GM19043 (cell line): ENCODE data around the gene KPNB1.

Experiments
- ATAC-seq: cut with Tn5 transposase; IDR thresholded peaks from one replicate; pipeline ENCODE4 v1.9.1; 2021; ENCODE audit warnings: low read depth; ENCODE audit not compliant: unreplicated experiment

KPNB1 gene

DNA sequence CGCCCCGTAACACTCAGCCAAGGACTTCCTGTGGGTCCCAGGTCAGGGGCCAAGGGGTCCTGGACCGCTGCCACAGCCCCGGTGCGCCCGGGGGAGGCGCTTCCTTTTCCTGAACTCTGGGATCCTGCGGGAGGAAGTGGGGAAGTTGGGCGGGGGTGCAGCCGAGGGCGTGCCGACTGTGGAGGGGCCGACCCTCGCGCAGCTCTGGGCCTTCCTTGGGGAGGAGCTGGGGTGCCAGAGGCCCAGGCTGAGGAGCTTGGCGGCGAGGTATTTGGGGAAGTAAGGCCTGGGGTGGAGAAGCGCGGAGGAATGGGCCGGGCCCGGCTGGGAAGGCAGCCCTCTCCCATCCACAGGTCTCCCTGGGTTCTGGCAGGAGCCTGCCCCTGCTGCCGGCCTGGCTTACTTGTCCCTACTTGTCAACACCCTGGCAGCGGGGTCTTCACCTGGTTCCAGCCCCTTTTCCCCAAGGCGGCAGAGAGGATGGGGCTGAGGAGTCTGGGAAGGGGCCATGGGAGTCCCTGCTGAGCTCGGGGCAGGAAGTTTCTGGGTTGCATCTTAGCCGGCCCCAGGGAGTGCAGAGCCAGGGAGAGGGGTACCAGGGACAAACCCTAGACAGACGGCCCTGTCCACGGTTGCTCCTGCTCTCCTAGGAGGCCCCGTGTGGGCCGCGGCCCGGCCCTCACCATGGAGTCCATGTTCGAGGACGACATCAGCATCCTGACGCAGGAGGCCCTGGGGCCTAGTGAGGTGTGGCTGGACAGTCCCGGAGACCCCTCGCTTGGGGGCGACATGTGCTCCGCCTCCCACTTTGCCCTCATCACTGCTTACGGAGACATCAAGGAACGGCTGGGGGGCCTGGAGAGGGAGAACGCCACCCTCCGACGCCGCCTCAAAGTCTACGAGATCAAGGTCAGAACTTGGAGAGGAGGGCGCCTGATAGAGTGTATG lies 46.0 kb downstream of the KPNB1 start:
- no peak for ATAC-seq

- no peak for ATAC-seq
Observed at GRCh38 chr17:47696717-47697642, 47.3 kb downstream of the KPNB1 start.

- ATAC-seq = no peak
Observed at GRCh38 chr17:47697906-47698711, 48.4 kb downstream of the KPNB1 start.

DNA sequence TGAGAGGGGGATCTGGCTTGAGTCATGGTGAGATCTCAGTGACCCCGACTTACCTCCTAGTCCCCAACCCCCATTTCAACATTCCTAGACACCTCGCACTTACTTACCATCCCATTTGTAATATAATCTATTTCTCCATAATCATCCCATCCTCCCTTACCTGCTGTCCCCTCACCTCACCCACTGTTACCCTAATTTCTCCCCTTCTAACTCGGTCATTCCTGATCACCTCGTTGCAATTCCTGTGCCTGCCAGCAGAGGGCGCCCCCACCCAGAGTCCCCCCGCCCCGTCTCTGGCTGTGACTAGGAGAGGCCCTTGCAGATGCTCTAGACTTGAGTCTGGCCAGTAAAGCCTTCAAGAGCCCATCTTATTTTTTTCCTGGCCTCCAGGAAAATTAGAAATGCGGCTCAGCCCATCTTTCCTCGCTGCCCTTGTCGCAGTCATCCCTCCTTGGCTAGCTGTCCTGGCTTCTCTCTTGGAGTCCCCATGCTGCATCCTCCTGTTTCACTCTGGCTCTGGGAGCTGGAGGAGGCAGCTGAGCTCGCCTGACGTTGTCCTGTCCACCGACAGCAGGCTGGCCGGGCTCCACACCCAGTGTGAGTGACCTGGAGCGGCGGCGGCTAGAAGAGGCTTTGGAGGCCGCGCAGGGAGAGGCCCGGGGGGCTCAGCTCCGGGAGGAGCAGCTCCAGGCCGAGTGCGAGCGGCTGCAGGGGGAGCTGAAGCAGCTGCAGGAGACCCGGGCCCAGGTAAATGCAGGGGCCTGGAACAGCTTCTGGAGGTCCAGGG lies 49.2 kb downstream of the KPNB1 start:
- no peak for ATAC-seq

DNA sequence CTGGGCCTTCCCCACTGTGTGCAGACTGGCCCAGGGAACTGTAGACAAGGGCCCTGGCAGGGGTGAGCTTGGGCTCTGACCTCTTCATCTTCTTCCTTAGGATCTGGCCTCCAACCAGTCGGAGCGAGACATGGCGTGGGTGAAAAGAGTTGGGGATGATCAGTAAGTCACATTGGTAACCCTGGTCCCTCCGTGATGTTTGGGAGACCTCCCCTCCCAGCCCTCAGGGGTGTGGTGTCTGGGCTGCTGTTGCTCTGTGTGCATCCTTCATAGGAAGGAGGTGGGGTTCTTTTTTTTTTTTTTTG lies 49.8 kb downstream of the KPNB1 start:
- ATAC-seq = no peak

DNA sequence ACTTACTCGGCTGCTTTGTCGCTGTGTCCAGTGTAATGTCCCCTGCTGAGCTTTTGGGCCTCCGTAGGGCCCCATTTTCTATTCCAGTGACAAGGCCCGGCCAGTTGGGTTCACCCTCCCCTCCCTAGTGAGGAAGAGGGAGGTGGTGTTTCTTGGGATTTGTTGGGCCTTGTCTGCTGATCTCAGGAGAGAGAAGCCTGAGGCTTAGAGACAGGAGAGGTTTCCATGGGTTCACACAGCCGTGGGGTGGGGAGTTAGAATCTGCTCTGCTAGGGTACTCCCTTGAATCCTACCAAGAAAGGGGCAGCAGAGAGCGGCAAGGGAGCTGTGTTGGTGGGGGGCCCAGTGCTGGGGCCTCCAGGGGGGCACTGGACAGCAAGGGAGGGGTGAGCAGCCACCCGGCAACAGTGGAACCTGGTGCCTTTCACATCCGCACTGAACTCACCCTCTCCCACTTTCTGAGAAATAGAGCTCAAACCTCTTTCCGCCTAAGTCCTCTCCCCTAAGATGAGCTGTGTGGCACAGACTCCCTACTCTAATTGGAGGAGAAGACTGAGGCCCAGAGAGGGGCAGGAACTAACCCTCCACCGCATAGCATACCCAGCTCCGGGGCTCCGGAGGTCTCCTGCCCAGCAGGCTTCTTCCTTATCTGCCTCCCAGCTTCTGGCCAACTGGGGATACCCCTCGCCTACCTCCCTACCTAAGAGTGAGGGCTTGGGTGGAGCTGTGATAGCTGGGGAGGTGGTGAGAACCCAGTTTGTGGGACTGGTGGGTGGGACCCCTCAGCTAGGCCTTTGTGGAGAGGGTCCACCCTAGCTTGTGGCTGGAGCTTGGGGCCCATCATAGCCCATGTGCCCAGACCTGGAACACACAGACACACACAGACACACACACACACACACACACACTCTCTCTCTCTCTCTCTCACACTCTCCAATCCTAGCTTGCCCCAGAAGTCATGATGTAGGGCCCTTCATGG lies 51.0 kb downstream of the KPNB1 start:
- ATAC-seq = no peak

GRCh38 chr17:47701608-47702007 lies 51.9 kb downstream of the KPNB1 start:
- no peak for ATAC-seq

DNA sequence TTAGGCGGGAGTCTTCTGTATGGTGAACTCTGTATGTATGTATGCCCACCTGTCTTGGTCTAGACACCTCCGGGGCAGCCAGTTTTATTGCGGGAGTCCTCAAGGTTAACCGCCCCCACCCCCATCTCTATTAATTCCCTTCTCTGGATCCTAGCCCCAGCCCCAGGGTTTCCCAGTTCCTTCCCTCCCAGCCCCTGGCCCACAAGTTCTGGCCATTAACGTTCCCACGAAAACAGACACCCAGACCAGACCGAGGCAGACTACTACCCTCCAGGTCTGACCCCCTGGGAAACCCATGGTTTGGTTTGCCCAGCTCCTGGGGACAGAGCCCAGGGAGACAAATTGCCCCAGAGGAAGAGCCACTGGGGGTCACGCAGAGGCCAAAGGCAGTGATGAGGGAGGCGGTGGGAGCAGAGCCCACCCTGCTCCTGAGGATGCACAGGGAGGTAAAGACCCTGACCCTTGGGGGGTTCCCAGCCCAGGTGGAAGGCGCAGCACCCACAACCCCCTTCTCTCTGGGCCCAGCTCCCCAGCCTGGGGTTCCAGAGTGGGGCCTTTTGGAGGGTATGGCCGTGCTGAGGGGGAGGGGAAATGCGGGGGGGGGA lies 52.8 kb downstream of the KPNB1 start:
- no peak for ATAC-seq

DNA sequence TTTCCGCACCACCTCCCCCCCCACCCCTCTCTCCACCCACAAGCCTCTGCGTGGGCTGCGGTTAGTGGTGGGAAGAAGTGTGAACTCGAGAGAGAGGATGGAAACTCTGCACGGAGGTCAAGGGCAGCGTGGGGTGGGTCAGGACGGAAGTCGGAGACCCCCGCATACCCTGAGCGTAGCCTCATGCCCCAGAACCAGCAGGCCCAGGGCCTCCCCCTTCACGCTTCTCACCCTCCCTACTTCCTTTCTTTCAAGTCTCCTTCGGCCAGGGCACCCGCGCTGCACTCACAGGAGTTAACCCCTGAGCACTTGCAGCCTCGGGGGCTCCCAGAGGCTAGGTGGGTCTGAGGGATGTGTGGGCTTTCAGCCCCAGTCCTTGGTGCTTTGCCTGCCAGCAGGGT lies 53.5 kb downstream of the KPNB1 start:
- ATAC-seq = no peak

DNA sequence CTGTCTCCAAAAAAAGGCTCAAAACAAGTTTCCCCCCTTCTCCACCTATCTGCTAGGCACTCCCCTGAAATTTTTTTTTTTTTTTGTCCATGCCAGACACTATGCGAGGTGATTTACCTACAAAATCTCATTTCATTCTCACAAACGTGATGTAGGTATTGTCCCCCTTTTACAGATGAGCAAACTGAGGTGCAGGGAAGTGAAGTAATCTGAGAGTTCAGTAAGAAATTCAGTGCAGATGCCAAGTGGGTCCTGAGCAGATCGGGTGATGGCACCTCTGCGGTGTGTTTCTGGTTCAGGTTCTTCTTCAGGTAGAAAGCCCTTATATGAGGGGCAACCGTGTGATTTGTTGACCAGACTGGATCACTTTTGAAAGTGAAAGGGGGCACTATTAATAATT lies 54.0 kb downstream of the KPNB1 start:
- ATAC-seq = no peak

- no peak for ATAC-seq
Observed at GRCh38 chr17:47704116-47704515, 54.4 kb downstream of the KPNB1 start.

- no peak for ATAC-seq
Observed at GRCh38 chr17:47704736-47705135, 55.0 kb downstream of the KPNB1 start.

DNA sequence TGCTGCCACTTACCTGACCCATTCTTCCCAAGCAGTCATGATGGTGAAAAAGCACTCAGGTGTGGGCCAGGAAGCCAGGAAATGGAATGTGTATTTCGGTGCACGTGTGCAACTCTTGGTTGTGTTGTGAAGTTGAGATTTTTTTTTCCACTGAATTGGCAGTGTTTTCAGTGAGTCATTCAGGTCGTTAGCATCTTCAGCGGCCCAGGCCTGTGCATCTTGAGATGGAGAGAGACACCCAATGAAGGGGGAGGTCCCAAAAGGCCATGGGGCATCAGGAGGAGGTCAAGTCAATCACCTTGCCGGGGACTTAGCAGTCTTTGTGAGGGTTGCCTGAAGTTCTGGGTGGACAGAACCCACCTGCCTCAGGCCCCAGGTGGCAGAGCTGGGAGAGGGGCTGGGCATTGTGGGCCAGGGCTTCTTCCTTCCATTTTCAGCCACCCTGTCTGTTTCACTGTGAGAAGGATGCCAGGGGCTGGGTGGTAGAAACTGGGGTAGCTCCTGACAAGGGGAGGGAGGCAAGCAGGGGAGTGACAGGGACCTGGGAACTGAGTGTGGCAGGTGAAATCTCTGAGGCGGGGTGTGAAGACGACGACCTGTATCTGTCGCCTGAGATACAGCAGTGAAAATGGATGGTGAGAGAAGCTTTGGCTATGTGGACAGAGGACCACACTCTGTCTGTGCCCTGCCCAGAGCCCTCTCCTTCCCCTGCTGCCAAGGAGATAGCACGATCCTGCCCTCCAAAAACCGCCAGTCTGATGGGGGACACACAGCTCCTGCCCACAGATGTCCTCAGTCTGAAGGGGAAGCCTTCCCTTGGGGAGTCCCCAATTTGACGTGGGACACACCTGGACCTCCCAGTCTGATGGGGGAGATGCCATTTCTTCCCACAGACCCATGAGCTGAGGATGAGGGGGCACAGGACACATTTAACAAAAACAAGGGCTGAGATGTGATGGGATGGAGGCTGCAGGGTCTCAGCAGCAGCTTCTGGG lies 56.1 kb downstream of the KPNB1 start:
- ATAC-seq = no peak

GRCh38 chr17:47707056-47707804 lies 57.5 kb downstream of the KPNB1 start:
- no peak for ATAC-seq

DNA sequence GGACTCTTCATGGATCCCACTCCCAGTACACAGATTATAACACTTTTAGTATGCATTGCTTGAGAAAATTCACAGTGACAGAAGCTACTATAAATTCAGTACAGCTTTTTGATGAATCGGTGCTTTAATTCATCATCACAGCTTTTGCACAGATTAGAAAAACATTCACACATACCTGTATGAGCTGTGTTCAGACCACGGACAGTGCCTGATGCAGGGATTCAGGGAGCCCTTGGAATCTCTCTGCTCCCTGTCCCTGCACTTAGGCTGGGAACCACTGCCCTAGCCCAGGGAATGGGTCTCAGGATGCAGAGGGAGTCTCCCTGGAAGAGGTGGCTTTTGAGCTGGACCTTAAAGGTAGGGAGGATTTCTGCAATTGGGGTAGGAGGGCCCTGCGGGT lies 58.2 kb downstream of the KPNB1 start:
- ATAC-seq = no peak

- ATAC-seq = no peak
Observed at GRCh38 chr17:47708312-47708863, 58.7 kb downstream of the KPNB1 start.
